ENCODE data around the gene SLC7A5.
A peak's percentile ranks its signal among the peaks of the same experiment; 100 is the strongest.
"Not testable (repeated sequence)": the region's sequence is repeated elsewhere in the genome, so short reads cannot be mapped to it uniquely, and the experiment has no call there.

The SLC7A5 gene

DNA sequence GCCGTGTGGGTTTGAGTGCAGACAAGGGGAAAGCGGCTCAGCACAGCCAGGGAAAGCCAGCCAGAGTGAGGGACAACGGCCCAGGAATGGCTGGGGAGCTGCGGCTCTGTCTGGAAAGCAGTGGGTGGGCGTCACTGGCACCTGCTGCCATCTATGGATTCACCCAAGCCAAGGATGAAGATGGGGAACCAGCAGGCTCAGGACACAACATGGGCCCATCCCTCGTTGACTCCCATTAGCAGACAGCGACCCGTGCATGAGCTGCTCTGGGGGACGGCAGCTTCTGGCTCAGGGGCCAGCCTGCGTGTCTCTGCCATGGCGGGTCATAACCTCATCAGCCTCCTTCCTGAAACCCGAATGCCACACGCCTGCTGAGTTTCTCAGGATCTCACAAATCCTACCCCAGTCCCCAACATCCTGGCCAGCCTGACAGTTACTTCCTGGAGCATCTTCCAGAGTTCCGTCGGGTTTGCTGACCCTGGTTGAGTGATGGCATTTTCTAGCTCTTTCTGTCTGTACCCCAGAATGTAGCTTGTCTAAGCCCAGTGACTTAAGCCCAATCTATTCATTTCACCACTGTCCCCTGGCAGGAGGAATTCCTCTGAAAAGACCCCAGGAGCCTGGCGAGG is 50.7 kb downstream of the SLC7A5 start:
- DNase-seq: no peak

- DNase-seq: no peak
These were observed 51.4 kb downstream of the SLC7A5 start for GRCh38 chr16:87817910-87818309.

GRCh38 chr16:87817370-87817769 is 51.9 kb downstream of the SLC7A5 start:
- DNase-seq: not testable (repeated sequence)

DNA sequence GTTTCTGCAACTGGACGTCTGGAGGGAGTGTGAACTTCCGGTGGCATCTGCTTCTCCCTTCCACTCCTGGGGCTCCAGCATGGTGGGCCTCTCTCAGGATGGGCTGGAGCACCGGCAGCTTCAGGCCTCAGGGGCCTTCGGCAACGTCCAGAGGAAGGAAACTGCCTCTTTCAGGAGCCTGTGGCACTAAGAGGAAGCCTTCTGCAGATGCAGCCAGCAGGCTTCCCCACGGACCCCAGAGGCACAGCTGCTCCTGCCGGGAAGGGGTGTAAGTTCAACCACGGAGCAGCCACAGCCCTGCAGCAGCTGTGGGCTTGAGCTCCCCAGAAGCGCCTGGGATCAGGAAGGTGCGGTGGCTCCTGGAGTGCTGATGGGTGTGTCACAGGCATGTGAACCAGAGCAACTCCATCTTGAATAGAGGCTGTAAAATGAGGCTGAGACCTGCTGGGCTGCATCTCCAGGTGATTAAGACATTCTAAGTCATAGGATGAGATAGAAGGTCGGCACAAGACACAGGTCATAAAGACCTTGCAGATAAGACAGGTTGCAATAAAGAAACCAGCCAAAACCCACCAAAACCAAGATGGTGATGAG is 52.7 kb downstream of the SLC7A5 start:
- DNase-seq: no peak

- DNase-seq: no peak
These were observed 53.7 kb downstream of the SLC7A5 start for GRCh38 chr16:87815567-87815966.

DNA sequence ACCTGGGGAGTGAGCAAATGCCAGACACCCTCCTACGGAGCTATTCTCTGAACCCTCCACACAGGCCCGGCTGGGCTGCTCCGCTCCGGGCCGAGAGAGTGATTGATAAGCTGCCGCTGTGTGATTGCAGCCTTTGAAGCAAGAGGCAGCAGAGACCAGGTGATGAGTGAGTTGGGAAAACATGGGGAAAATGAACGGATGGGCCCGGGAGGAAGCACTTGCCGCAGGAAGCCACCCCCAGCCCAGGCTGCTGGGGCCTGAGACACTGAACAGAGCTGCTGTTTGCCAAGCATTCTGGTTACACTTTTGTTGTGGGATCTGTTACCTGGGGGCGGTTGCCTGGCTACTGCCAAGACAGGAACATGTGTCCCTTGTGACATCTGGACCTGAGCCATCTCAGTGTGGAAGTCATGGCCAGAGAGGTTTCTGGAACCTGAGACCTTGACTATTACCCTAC is 57.1 kb downstream of the SLC7A5 start:
- no peak for DNase-seq

GRCh38 chr16:87811454-87811853 is 57.9 kb downstream of the SLC7A5 start:
- DNase-seq: not testable (repeated sequence)

GRCh38 chr16:87809150-87809902 is 60.0 kb downstream of the SLC7A5 start:
- peak; percentile 36 for DNase-seq

- DNase-seq: no peak
These were observed 61.2 kb downstream of the SLC7A5 start for GRCh38 chr16:87808108-87808507.

- DNase-seq: peak; percentile 95
These were observed 62.4 kb downstream of the SLC7A5 start for GRCh38 chr16:87806641-87807546.

- DNase-seq: no peak
These were observed 63.1 kb downstream of the SLC7A5 start for GRCh38 chr16:87806261-87806640.

- DNase-seq: no peak
These were observed 65.9 kb downstream of the SLC7A5 start for GRCh38 chr16:87803385-87803784.

DNA sequence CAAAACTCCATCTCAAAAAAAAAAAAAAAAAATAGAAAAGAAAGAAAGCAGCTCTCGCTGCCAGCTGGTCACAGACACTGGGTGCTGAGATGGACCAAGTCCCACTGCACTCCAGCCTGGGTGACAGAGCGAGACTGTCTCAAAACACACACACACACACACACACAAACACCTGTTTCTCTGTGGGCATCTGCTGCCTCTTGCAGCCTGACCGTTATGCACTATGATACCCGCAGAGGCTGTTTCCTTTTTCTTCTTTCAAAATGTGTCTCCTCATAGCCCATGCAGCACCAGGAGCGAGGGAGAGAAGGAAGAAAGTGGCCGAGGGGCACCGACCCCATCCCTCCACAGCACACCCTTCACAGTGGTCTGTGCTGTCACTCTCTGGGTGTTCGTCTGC is 66.6 kb downstream of the SLC7A5 start:
- no peak for DNase-seq

- DNase-seq: no peak
These were observed 67.5 kb downstream of the SLC7A5 start for GRCh38 chr16:87801679-87802259.

- DNase-seq: no peak
These were observed 68.8 kb downstream of the SLC7A5 start for GRCh38 chr16:87800497-87800896.

DNA sequence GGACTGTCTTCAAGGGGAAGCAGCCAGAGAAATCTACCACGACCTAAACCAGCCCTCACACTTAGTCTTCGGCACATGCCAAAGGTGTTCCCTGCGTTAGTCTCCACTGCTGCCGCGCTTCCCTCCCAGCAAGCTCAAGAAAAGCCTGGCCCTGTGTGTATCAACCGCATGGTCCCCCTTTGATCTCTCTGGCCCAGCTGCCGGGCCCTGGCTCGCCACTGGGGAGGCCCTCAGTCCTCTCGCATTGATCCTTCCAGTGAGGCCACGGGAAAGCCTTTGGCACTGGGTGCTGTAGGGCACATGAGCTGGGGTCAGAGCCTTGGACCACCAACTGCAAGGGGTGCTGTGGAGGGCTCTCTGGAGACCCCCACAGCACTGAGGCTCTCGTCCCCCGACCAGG is 74.0 kb downstream of the SLC7A5 start:
- no peak for DNase-seq

GRCh38 chr16:87794485-87795078 is 74.7 kb downstream of the SLC7A5 start:
- no peak for DNase-seq

DNA sequence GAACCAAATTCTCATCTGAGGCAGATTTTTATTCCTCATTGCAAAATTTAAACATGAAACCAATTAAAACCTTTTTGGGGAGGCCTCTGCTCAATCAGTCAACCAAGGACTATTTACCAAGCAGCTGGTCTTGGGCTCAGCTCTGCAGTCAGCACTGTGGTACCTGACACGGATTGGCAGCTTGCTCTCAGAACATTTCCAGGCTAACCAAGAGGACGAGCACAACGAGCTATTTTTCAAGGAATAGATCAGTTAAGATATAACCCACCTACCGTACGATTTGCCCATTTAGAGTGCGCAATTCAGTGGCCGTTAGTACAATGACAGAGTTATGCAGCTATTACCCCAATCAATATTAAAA is 77.1 kb downstream of the SLC7A5 start:
- DNase-seq: no peak

DNA sequence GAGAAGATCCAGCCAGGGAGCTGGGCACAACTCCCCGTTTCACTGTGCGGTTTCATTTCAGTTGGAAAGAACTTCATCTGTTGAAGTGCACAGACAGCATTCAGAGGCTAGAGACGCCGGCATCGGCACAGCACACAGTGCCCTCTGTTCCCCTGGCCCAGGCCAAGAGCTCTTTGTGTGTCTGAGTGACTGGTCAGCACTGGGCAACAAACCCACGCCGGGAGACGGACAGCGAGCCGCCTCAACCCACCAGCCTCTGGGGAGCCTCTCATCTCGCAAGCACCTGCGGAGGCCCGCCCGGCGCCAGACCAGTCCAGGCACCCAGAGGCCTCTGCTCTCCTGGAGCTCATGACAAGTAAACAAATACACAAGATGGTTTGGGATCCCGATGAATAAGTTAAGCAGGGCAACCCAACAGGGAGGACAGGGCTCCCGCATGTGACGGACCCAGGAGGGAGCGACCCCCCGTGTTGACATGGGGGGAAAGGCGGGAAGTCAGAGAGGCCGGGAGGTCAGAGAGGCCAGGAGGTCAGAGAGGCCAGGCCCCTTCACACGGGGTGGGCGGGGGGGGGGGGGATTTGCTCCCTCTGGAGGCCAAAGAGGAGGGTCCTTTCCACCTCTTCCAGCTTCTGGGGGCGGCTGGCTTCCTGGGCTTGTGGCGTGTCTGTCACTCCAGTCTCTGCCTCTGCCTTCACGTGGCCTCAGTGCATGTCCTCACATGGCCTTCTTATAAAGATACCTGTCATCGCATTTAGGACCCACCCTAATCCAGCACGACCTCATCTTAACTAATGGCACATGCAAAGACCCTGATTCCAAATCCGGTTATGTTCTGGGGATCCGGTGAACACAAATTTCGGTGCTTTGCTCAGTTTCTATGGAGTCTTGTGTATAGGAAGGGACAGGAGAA is 77.8 kb downstream of the SLC7A5 start:
- DNase-seq: no peak

GRCh38 chr16:87790292-87791100 is 78.8 kb downstream of the SLC7A5 start:
- DNase-seq: peak; percentile 50

Measured in NCI-H1436 (cell line).